ENCODE data around the gene ANAPC10. TPM values are rescaled to one million over a fixed set of nuclear protein-coding genes. Genes with fewer than 3 reads are reported as not detected.
"Not testable (repeated sequence)": the region's sequence is repeated elsewhere in the genome, so short reads cannot be mapped to it uniquely, and the experiment has no call there.

Gene ANAPC10
- total RNA-seq, 1 experiment from 2014 or later = 27.2 TPM

GRCh38 chr4:145011636-145012035, 86.4 kb downstream of the ANAPC10 start:
- BruUV-seq (replicated peaks) = no TSS peak

GRCh38 chr4:145010315-145010714, 87.7 kb downstream of the ANAPC10 start:
- BruUV-seq (replicated peaks); H3K4me3 ChIP-seq (replicated peaks in 1 of 2; ENCODE audit: low read depth in 1 of 2, low read length in 2 of 2); H3K27me3 ChIP-seq (ENCODE audit: insufficient read depth, low read length); intact Hi-C loops (cut with micrococcal nuclease); H3K27ac ChIP-seq (ENCODE audit: low read depth, low read length); H2AFZ ChIP-seq (ENCODE audit: low read depth, low read length, poor library complexity, severe bottlenecking); H3K36me3 ChIP-seq (ENCODE audit: control insufficient read depth in 1 of 2, insufficient read depth in 2 of 2, low read length in 2 of 2); POLR2A ChIA-PET; DNase-seq (ENCODE audit: low read depth, low spot score); CTCF ChIA-PET; H4K20me1 ChIP-seq (ENCODE audit: insufficient read depth); H3K9me2 ChIP-seq (ENCODE audit: insufficient read depth); RAD21 ChIA-PET (ENCODE audit: low non-redundant PET in 1 of 2, low total read pairs in 2 of 2, uncharacterized antibody in 2 of 2, unreplicated experiment in 2 of 2); H3K9me3 ChIP-seq (ENCODE audit: control insufficient read depth in 1 of 2, insufficient read depth in 1 of 2, low read depth in 1 of 2, low read length in 2 of 2); ATAC-seq; H3K9ac ChIP-seq (ENCODE audit: low read length); H3K4me2 ChIP-seq (ENCODE audit: low read length): not testable (repeated sequence)
- Histone ChIP-seq H3K79me2 (ENCODE audit: insufficient read depth, low read length) (peaks cover 11% of the 10 kb centered on the region), H3K4me1 (ENCODE audit: control insufficient read depth in 1 of 2, insufficient read depth in 2 of 2, low read length in 2 of 2) (peaks cover 2 to 18% of the 10 kb centered on the region in 2 experiments; a peak in 1 of 4 replicates)

More at GRCh38 chr4:145011636-145012035, 86.4 kb downstream of the ANAPC10 start:
- H3K27me3 ChIP-seq (ENCODE audit: insufficient read depth, low read length) = no peaks in the 10 kb centered on the region
- H3K36me3 ChIP-seq (ENCODE audit: control insufficient read depth in 1 of 2, insufficient read depth in 2 of 2, low read length in 2 of 2) = no peaks in the 10 kb centered on the region
- ChIA-PET RAD21 (ENCODE audit: low non-redundant PET in 1 of 2, low total read pairs in 2 of 2, uncharacterized antibody in 2 of 2, unreplicated experiment in 2 of 2) (no interaction called here), CTCF (no interaction called here), POLR2A (no interaction called here)
- H2AFZ ChIP-seq (ENCODE audit: low read depth, low read length, poor library complexity, severe bottlenecking) = no peak overlapping the region
- no peaks in the 10 kb centered on the region for H4K20me1 ChIP-seq (ENCODE audit: insufficient read depth)
- intact Hi-C loops (cut with micrococcal nuclease) = no loop called here
- DNase-seq (ENCODE audit: low read depth, low spot score) (no peak), ATAC-seq (no peak)
- no peaks in the 10 kb centered on the region for H3K9me2 ChIP-seq (ENCODE audit: insufficient read depth)
- H3K27ac ChIP-seq (ENCODE audit: low read depth, low read length) = no peak overlapping the region
- no peak overlapping the region for H3K4me2 ChIP-seq (ENCODE audit: low read length)
- peaks cover 11% of the 10 kb centered on the region for H3K79me2 ChIP-seq (ENCODE audit: insufficient read depth, low read length)
- peaks cover 2 to 18% of the 10 kb centered on the region in 2 experiments; a peak in 1 of 4 replicates for H3K4me1 ChIP-seq (ENCODE audit: control insufficient read depth in 1 of 2, insufficient read depth in 2 of 2, low read length in 2 of 2)
- no peak overlapping the region for H3K4me3 ChIP-seq (replicated peaks in 1 of 2; ENCODE audit: low read depth in 1 of 2, low read length in 2 of 2)
- no peak overlapping the region for H3K9ac ChIP-seq (ENCODE audit: low read length)
- TF ChIP-seq SRF (IDR thresholded peaks at IDR 0.05; ENCODE audit: low read depth) (no peak), RAD21 (IDR thresholded peaks at IDR 0.05; ENCODE audit: low read depth) (no peak), TCF7L2 (IDR thresholded peaks at IDR 0.05; ENCODE audit: borderline replicate concordance, extremely low read depth, insufficient read depth, insufficient read length) (no peak), ZFX (IDR thresholded peaks at IDR 0.05) (no peak), CBX3 (IDR thresholded peaks at IDR 0.05; ENCODE audit: low read depth) (no peak), EZH2phosphoT487 (IDR thresholded peaks at IDR 0.05; ENCODE audit: borderline replicate concordance) (no peak), JUND (IDR thresholded peaks at IDR 0.05) (no peak), SIN3A (IDR thresholded peaks at IDR 0.05; ENCODE audit: low read depth) (no peak), MAX (IDR thresholded peaks at IDR 0.05) (no peak), POLR2AphosphoS5 (IDR thresholded peaks at IDR 0.05; ENCODE audit: low read depth, low read length) (no peak), EGR1 (IDR thresholded peaks at IDR 0.05; ENCODE audit: low read depth) (no peak), ELF1 (IDR thresholded peaks at IDR 0.05; ENCODE audit: borderline replicate concordance, low read depth) (no peak), CEBPB (IDR thresholded peaks at IDR 0.05; ENCODE audit: low read depth) (no peak), FOSL1 (IDR thresholded peaks at IDR 0.05; ENCODE audit: low read depth) (no peak), SP1 (IDR thresholded peaks at IDR 0.05; ENCODE audit: low read depth) (no peak), CTCF (IDR thresholded peaks at IDR 0.05 in 2 of 3, conservative IDR thresholded peaks at IDR 0.05 in 1 of 3; ENCODE audit: borderline replicate concordance in 1 of 3, insufficient read depth in 1 of 3, low read depth in 2 of 3, low read length in 2 of 3) (no peak)
- H3K9me3 ChIP-seq (ENCODE audit: control insufficient read depth in 1 of 2, insufficient read depth in 1 of 2, low read depth in 1 of 2, low read length in 2 of 2) = no peaks in the 10 kb centered on the region

Measured in HCT116 (cell line).